Measurements from ENCODE around the gene DTX1.

The DTX1 gene

GRCh38 chr12:113055594-113056380 lies 743 bp upstream of the DTX1 start:
- DNase-seq (ENCODE audit: low read depth, low spot score): no peak

GRCh38 chr12:113056381-113056630 lies 224 bp upstream of the DTX1 start:
- DNase-seq (ENCODE audit: low read depth, low spot score): no peak

- DNase-seq (ENCODE audit: low read depth, low spot score): no peak
Measured at GRCh38 chr12:113057565-113058485, 1.3 kb downstream of the DTX1 start.

GRCh38 chr12:113058553-113058952 lies 2.0 kb downstream of the DTX1 start:
- no peak for DNase-seq (ENCODE audit: low read depth, low spot score)

- DNase-seq (ENCODE audit: low read depth, low spot score): no peak
Measured at GRCh38 chr12:113059071-113059595, 2.6 kb downstream of the DTX1 start.

GRCh38 chr12:113060336-113060960 lies 3.9 kb downstream of the DTX1 start:
- no peak for DNase-seq (ENCODE audit: low read depth, low spot score)

- no peak for DNase-seq (ENCODE audit: low read depth, low spot score)
Measured at GRCh38 chr12:113061061-113061694, 4.6 kb downstream of the DTX1 start.

GRCh38 chr12:113062502-113063395 lies 6.2 kb downstream of the DTX1 start:
- DNase-seq (ENCODE audit: low read depth, low spot score): peak; percentile 39

- no peak for DNase-seq (ENCODE audit: low read depth, low spot score)
Measured at GRCh38 chr12:113063396-113064350, 7.1 kb downstream of the DTX1 start.

GRCh38 chr12:113064395-113065125 lies 8.0 kb downstream of the DTX1 start:
- DNase-seq (ENCODE audit: low read depth, low spot score): no peak

- peak; percentile 79 for DNase-seq (ENCODE audit: low read depth, low spot score)
Measured at GRCh38 chr12:113065126-113066007, 8.8 kb downstream of the DTX1 start.

GRCh38 chr12:113066813-113067400 lies 10.4 kb downstream of the DTX1 start:
- DNase-seq (ENCODE audit: low read depth, low spot score): no peak

GRCh38 chr12:113067987-113068935 lies 11.7 kb downstream of the DTX1 start:
- DNase-seq (ENCODE audit: low read depth, low spot score): no peak

- DNase-seq (ENCODE audit: low read depth, low spot score): no peak
Measured at GRCh38 chr12:113069149-113069548, 12.6 kb downstream of the DTX1 start.

GRCh38 chr12:113069751-113070116 lies 13.2 kb downstream of the DTX1 start:
- no peak for DNase-seq (ENCODE audit: low read depth, low spot score)

- DNase-seq (ENCODE audit: low read depth, low spot score): no peak
Measured at GRCh38 chr12:113070117-113070906, 13.8 kb downstream of the DTX1 start.

Measured in ELF-1 (cell line).